Measurements from ENCODE around the gene BEST2.

The BEST2 gene

DNA sequence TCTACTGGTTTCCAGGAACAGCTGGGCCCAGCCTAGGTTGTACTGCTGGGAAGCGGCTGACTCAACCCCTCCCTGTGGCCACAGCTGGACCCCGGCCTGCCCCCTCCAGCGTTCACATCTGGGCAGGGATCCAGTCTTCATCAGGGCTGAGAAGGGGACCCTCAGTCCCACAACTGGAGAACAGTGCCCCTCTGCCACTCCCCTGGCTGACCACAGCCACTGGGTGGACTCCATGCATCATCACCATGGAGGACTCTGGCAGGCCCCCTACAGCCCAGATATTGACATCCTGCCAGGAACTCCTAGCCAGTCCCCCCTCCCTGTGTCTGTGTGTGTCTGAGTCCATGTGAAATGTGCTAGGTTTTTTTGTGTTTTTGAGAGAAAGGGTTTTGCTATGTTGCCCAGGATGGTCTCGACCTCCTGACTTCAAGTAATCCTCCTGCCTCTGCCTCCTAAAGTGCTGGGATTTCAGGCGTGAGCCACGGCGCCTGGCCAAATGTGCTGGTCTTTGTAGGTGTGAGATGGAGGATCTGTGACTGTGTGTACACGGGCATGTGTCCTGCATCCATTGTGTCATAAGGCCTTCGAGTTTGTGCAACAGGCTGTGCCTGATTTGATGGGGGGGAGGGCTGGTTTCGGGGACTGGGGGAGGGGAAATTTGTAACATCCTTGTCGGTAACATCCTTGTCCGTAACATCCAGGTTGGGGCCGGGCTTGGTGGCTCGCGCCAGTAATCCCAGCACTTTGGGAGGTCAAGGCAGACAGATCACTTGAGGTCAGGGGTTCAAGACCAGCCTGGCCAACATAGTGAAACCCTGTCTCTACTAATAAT, 27.8 kb downstream of the BEST2 start:
- TF ChIP-seq, protein P1, sequence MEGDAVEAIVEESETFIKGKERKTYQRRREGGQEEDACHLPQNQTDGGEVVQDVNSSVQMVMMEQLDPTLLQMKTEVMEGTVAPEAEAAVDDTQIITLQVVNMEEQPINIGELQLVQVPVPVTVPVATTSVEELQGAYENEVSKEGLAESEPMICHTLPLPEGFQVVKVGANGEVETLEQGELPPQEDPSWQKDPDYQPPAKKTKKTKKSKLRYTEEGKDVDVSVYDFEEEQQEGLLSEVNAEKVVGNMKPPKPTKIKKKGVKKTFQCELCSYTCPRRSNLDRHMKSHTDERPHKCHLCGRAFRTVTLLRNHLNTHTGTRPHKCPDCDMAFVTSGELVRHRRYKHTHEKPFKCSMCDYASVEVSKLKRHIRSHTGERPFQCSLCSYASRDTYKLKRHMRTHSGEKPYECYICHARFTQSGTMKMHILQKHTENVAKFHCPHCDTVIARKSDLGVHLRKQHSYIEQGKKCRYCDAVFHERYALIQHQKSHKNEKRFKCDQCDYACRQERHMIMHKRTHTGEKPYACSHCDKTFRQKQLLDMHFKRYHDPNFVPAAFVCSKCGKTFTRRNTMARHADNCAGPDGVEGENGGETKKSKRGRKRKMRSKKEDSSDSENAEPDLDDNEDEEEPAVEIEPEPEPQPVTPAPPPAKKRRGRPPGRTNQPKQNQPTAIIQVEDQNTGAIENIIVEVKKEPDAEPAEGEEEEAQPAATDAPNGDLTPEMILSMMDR (conservative IDR thresholded peaks at IDR 0.05; ENCODE audit: low read length): no peak
- H3K4me3 ChIP-seq (ENCODE audit: low read length): peak overlapping the region; percentile 80
- DNase-seq (ENCODE audit: low read depth): peak; percentile 76

DNA sequence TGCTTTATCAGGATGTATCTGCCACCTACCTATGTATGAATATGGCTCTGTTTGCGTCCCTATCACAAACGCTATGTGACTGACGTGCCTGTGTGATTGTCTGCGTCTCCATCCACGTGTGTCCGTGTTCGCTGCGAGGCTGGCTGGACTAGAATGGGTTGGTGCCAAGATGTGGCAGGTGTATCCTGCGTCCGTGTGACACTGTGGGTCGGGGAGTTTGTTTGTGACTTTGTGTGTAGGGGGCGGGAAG, 30.5 kb downstream of the BEST2 start:
- DNase-seq (ENCODE audit: low read depth): no peak
- TF ChIP-seq, protein P1 (conservative IDR thresholded peaks at IDR 0.05; ENCODE audit: low read length): no peak
- peak overlapping the region; percentile 63 for H3K4me3 ChIP-seq (ENCODE audit: low read length)

DNA sequence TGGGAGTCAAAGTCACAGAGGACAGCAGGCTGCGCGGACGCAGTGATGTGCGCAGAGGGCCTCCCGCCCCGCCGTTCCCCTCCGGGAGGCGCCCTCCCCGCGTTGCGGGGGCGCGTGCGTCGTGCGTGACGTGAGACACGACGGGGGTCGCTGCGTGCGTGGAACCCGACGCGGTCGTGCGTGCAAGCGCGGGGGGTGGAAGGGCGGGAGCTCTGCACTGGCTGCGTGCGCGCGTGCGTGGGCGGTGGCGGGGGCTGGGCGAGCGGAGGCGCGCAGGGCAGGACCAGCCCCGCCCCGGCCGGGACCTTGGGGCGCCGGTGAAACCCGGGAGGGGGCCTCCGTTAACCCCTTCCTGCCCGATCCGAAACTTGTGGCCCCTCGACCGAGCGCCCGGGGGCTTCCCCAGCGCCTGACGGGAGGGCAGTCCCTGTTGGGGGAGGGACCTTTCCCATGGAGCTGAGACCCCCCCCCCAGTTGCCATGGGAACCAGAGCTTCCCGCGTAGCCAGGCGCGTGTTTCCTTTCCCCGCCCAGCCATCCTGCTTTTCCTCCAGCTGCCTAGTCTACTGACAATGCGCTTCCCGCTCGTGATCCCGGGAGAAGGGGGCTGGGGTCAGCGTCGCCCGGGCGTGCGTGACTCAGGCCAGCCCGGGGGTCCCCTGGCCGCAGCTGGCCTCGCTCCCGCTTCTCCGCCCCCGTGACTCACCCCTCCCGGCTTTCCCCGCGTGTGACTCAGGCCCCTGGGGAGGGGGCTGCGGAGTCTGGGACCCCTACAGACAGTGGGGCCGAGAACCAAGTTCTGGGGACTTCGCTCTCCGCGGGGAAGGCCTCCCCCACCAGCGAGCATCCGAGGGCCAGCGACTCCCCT, 31.1 kb downstream of the BEST2 start:
- peak; percentile 83 for DNase-seq (ENCODE audit: low read depth)
- H3K4me3 ChIP-seq (ENCODE audit: low read length): peak overlapping the region; percentile 63
- TF ChIP-seq, protein P1 (conservative IDR thresholded peaks at IDR 0.05; ENCODE audit: low read length): no peak

DNA sequence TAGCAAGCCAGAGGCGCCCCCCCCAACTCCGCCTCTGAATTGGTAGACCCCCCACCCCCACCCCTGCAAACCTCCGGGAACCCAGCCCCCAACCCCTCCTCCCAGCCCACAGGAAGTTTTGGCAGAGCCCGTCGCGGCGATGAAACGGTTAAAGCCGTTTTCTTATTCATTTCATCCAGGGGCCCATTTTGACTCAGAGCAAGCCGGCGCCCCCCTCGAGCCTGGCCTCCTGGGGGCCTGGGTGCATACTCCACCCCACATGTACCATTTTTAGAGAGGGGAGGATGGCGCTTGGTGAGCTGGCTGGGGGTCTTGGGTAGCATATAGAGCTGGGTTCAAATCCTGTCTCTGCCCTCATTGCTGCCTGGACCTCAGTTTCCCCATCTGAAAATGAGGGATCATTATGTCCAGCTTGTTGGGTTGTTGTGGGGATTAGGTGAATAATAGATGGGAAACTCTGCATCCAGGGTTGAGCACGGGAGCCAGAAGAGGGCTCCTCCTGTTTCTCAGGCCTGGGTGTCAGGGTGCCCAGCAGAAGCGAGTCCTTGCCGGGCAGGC, 31.8 kb downstream of the BEST2 start:
- peak overlapping the region; percentile 63 for H3K4me3 ChIP-seq (ENCODE audit: low read length)
- DNase-seq (ENCODE audit: low read depth): no peak
- TF ChIP-seq, protein P1 (conservative IDR thresholded peaks at IDR 0.05; ENCODE audit: low read length): no peak

DNA sequence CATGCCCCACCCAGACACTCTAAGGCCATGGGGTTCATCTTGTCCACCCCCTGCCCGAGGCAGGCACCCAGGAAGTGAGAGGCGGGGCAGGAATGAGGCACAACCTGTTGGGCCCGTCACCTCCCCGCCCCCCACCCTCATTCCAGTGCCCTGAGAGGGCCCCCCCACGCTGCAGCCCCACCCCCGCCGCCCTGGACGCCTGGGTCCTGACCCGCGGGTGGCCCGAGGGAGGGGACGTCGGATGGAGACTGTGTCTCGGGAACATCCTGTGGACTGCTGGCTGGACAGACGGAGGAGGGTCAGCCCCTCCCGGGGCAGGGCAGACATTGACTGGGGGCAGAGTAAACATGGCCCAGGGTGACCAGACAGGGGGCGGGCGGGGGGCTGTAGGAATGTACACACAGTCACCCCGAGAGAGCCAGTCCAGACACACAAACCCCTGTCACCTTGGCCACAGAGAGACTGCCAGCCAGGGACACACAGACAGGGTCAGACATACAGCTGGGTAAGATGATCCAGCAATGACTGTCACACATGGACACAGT, 32.3 kb downstream of the BEST2 start:
- TF ChIP-seq, protein P1 (conservative IDR thresholded peaks at IDR 0.05; ENCODE audit: low read length): no peak
- no peak for DNase-seq (ENCODE audit: low read depth)
- no peak overlapping the region for H3K4me3 ChIP-seq (ENCODE audit: low read length)

DNA sequence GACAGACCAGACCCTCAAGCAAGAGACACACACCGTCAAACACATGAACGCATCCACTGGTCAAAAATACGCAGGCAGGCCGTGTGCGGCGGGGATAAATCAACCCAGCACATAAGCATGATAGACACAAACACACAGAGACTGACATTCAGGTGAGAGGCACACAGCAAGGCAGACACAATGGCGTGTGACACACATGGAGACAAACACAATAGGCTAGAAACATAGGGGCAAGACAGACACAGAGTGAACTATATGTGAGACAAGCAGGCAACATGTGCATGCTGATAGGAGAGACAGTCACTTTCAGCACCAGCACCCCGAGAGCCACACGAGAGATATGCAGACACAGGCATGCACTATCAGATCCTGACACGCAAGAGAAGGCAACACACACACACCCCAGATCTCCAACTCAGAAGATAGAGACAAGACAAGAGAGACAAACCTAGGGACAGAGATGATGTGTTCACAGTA, 32.8 kb downstream of the BEST2 start:
- TF ChIP-seq, protein P1 (conservative IDR thresholded peaks at IDR 0.05; ENCODE audit: low read length): no peak
- no peak overlapping the region for H3K4me3 ChIP-seq (ENCODE audit: low read length)
- DNase-seq (ENCODE audit: low read depth): no peak

All from AG10803 (cell line).